ENCODE results near the gene RIOK1. TPM values are rescaled to one million over a fixed set of nuclear protein-coding genes. Genes with fewer than 3 reads are reported as not detected.
"Not testable (repeated sequence)": the region's sequence is repeated elsewhere in the genome, so short reads cannot be mapped to it uniquely, and the experiment has no call there.

Gene RIOK1
- total RNA-seq, result 21.9 and 25.3 TPM in 2 replicates

- H3K27me3 ChIP-seq (ENCODE audit: control insufficient read depth, insufficient read depth, low read length), result no peaks in the 10 kb centered on the region
- FAIRE-seq, result no peak
- TF ChIP-seq CTCF (IDR thresholded peaks at IDR 0.05; ENCODE audit: insufficient read depth, low read length, severe bottlenecking), result peak; percentile 42
- H3K4me3 ChIP-seq (ENCODE audit: low read depth, low read length), result peak within 1 kb of the TSS; percentile 72
- peak; percentile 89 for DNase-seq (ENCODE audit: low read depth)
- no peaks in the 10 kb centered on the region for H3K36me3 ChIP-seq (ENCODE audit: control insufficient read depth, insufficient read depth, low read length)
Measured at GRCh38 chr6:7389451-7390225, at the start of gene RIOK1, which contains the start of gene CAGE1. Gene RIOK1, plus strand, starts transcription at chr6:7389808. Its CDS starts 195 bp downstream, at chr6:7390003. Gene CAGE1, minus strand, starts transcription at chr6:7389742. Its CDS starts 2,569 bp downstream, at chr6:7387173.

GRCh38 chr6:7341271-7341670 is 48.3 kb upstream of the RIOK1 start:
- H3K27me3 ChIP-seq (ENCODE audit: control insufficient read depth, insufficient read depth, low read length), result no peaks in the 10 kb centered on the region
- DNase-seq (ENCODE audit: low read depth) (no peak), FAIRE-seq (peak; percentile 23)
- no peak for TF ChIP-seq CTCF (IDR thresholded peaks at IDR 0.05; ENCODE audit: insufficient read depth, low read length, severe bottlenecking)
- H3K36me3 ChIP-seq (ENCODE audit: control insufficient read depth, insufficient read depth, low read length), result no peaks in the 10 kb centered on the region
- no peak overlapping the region for H3K4me3 ChIP-seq (ENCODE audit: low read depth, low read length)

GRCh38 chr6:7341989-7342742 is 47.4 kb upstream of the RIOK1 start:
- TF ChIP-seq CTCF (IDR thresholded peaks at IDR 0.05; ENCODE audit: insufficient read depth, low read length, severe bottlenecking), result no peak
- no peak overlapping the region for H3K4me3 ChIP-seq (ENCODE audit: low read depth, low read length)
- peak; percentile 23 for DNase-seq (ENCODE audit: low read depth)
- H3K27me3 ChIP-seq (ENCODE audit: control insufficient read depth, insufficient read depth, low read length), result no peaks in the 10 kb centered on the region
- no peak for FAIRE-seq
- no peaks in the 10 kb centered on the region for H3K36me3 ChIP-seq (ENCODE audit: control insufficient read depth, insufficient read depth, low read length)

- FAIRE-seq, result no peak
- H3K27me3 ChIP-seq (ENCODE audit: control insufficient read depth, insufficient read depth, low read length), result no peaks in the 10 kb centered on the region
Measured at GRCh38 chr6:7343546-7344475, 45.8 kb upstream of the RIOK1 start.

GRCh38 chr6:7344773-7345450 is 44.7 kb upstream of the RIOK1 start:
- not testable (repeated sequence) for H3K27me3 ChIP-seq (ENCODE audit: control insufficient read depth, insufficient read depth, low read length); FAIRE-seq; H3K4me3 ChIP-seq (ENCODE audit: low read depth, low read length); DNase-seq (ENCODE audit: low read depth); H3K36me3 ChIP-seq (ENCODE audit: control insufficient read depth, insufficient read depth, low read length)

More at GRCh38 chr6:7343546-7344475, 45.8 kb upstream of the RIOK1 start:
- no peak for TF ChIP-seq CTCF (IDR thresholded peaks at IDR 0.05; ENCODE audit: insufficient read depth, low read length, severe bottlenecking)
- no peaks in the 10 kb centered on the region for H3K36me3 ChIP-seq (ENCODE audit: control insufficient read depth, insufficient read depth, low read length)
- no peak for DNase-seq (ENCODE audit: low read depth)
- H3K4me3 ChIP-seq (ENCODE audit: low read depth, low read length), result no peak overlapping the region

GRCh38 chr6:7347551-7347997 is 42.0 kb upstream of the RIOK1 start:
- H3K4me3 ChIP-seq (ENCODE audit: low read depth, low read length); H3K36me3 ChIP-seq (ENCODE audit: control insufficient read depth, insufficient read depth, low read length); H3K27me3 ChIP-seq (ENCODE audit: control insufficient read depth, insufficient read depth, low read length); FAIRE-seq: not testable (repeated sequence)
- DNase-seq (ENCODE audit: low read depth), result peak; percentile 98

GRCh38 chr6:7350591-7350990 is 39.0 kb upstream of the RIOK1 start:
- not testable (repeated sequence) for H3K36me3 ChIP-seq (ENCODE audit: control insufficient read depth, insufficient read depth, low read length); H3K4me3 ChIP-seq (ENCODE audit: low read depth, low read length); H3K27me3 ChIP-seq (ENCODE audit: control insufficient read depth, insufficient read depth, low read length); FAIRE-seq; DNase-seq (ENCODE audit: low read depth)

- not testable (repeated sequence) for H3K27me3 ChIP-seq (ENCODE audit: control insufficient read depth, insufficient read depth, low read length); FAIRE-seq; H3K36me3 ChIP-seq (ENCODE audit: control insufficient read depth, insufficient read depth, low read length); DNase-seq (ENCODE audit: low read depth); H3K4me3 ChIP-seq (ENCODE audit: low read depth, low read length)
Measured at GRCh38 chr6:7351916-7352315, 37.7 kb upstream of the RIOK1 start.

Measured in bronchial epithelial cell (primary cell).